HepG2 (cell line): ENCODE measurements around the gene HBA2. TPM values are rescaled to one million over a fixed set of nuclear protein-coding genes. Genes with fewer than 3 reads are reported as not detected.

ENCODE experiments used
- ATAC-seq: fragments of 200-7000 bp; cut with Tn5 transposase; 3 replicates; pipeline ENCODE4 v1.9.1; 2020; ENCODE audit warnings: mild to moderate bottlenecking, moderate library complexity
- BruUV-seq: library from RNA; stranded (reverse); fragments of 400-500 nt; replicated peaks from 2 replicates; lab custom pipeline; 2021; lab: Mats Ljungman, UMichigan
- CTCF ChIA-PET: fragments of 300-600 bp; formaldehyde crosslinking; extraction: SDS; loops from one replicate; lab custom pipeline; 2021; ENCODE audit warnings: low total read pairs, inconsistent platforms, low intra/inter-chr PET ratio; lab: Yijun Ruan, JAX
- POLR2A ChIA-PET: fragments of 350-600 bp; sonication (Branson Sonifier 250); formaldehyde crosslinking; loops from one replicate; lab custom pipeline; 2020; ENCODE audit warnings: antibody characterized with exemption, inconsistent platforms; lab: Yijun Ruan, JAX
- DNase-seq: peaks from one replicate; pipeline ENCODE4 v3.0.0-alpha.2; 2015; ENCODE audit warnings: low spot score
- FAIRE-seq: peaks from 3 replicates; lab custom pipeline; 2011; peaks lifted over from hg19 to GRCh38; lab: Jason Lieb, UNC
- H2AFZ ChIP-seq: one replicate; pipeline ENCODE4 v1.6.1; 2011; ENCODE audit warnings: low read length, inconsistent platforms
- H3K27ac ChIP-seq: fragments of 300-600 bp; 3 replicates; pipeline ENCODE4 v1.8.0; 2011; ENCODE audit warnings: mixed run types, mild to moderate bottlenecking, mixed read lengths, low read length, inconsistent platforms; ENCODE audit not compliant: insufficient read depth; ENCODE audit errors: extremely low read length
- H3K27me3 ChIP-seq, 2 experiments: fragments of 200-600 bp in 1 of 2; 2 replicates in 1 of 2; 3 replicates in 1 of 2; pipeline versions ENCODE4 v1.6.0 to v1.8.0; 2011; ENCODE audit warnings: low read length in 2 of 2, mild to moderate bottlenecking in 2 of 2, moderate library complexity in 2 of 2, inconsistent platforms in 1 of 2; ENCODE audit not compliant: insufficient read depth in 2 of 2, control insufficient read depth in 1 of 2
- H3K36me3 ChIP-seq, 2 experiments: fragments of 200-600 bp in 1 of 2; replicated peaks in 1 of 2; 2 replicates in 1 of 2; 3 replicates in 1 of 2; pipeline versions ENCODE4 v1.5.1 to v1.8.0; 2011; ENCODE audit warnings: low read length in 2 of 2, inconsistent platforms in 1 of 2; ENCODE audit not compliant: insufficient read depth in 2 of 2, control insufficient read depth in 1 of 2
- H3K4me1 ChIP-seq: 2 replicates; pipeline ENCODE4 v1.5.1; 2012; ENCODE audit warnings: low read length, inconsistent platforms; ENCODE audit not compliant: insufficient read depth
- H3K4me2 ChIP-seq: 2 replicates; pipeline ENCODE4 v1.6.0; 2011; ENCODE audit warnings: low read depth, low read length, inconsistent platforms
- H3K4me3 ChIP-seq, 3 experiments: fragments of 200-600 bp in 1 of 3; sonication (generic), shearing (Covaris generic) in 1 of 3; replicated peaks in 1 of 3; 2 replicates each; pipeline ENCODE4 v1.5.1; 2011 to 2016; ENCODE audit warnings: low read length in 3 of 3, inconsistent platforms in 2 of 3, low read depth in 2 of 3, mild to moderate bottlenecking in 2 of 3, control low read depth in 1 of 3, mixed read lengths in 1 of 3; ENCODE audit not compliant: insufficient read depth in 1 of 3
- H3K79me2 ChIP-seq: one replicate; pipeline ENCODE4 v1.6.1; 2011; ENCODE audit warnings: low read length, inconsistent platforms; ENCODE audit not compliant: insufficient read depth
- H3K9ac ChIP-seq: 2 replicates; pipeline ENCODE4 v1.6.0; 2011; ENCODE audit warnings: mild to moderate bottlenecking, low read depth, low read length, inconsistent platforms; ENCODE audit not compliant: insufficient read depth
- H3K9me3 ChIP-seq: 2 replicates; pipeline ENCODE4 v1.5.1; 2012; ENCODE audit warnings: mild to moderate bottlenecking, low read length
- H4K20me1 ChIP-seq: 2 replicates; pipeline ENCODE4 v1.6.0; 2011; ENCODE audit warnings: inconsistent platforms, mild to moderate bottlenecking, low read length, moderate library complexity; ENCODE audit not compliant: insufficient read depth
- AKAP8 ChIP-seq: sonication (generic); formaldehyde crosslinking; IDR thresholded peaks from 2 replicates; pipeline ENCODE4 v1.5.1; 2020; ENCODE audit warnings: mild to moderate bottlenecking, missing genetic modification reagents
- CHD2 ChIP-seq: IDR thresholded peaks from 2 replicates; pipeline ENCODE4 v1.6.1; 2011; ENCODE audit warnings: low read depth, low read length, improper control_type of control experiment
- IRF9 ChIP-seq: sonication (generic); formaldehyde crosslinking; IDR thresholded peaks from 2 replicates; pipeline ENCODE4 v1.8.0; 2022; ENCODE audit warnings: missing genetic modification reagents, mild to moderate bottlenecking, borderline replicate concordance
- KMT2B ChIP-seq: IDR thresholded peaks from 2 replicates; pipeline ENCODE4 v1.6.1; 2016; ENCODE audit warnings: missing genetic modification reagents, missing compliant biosample characterization
- LCORL ChIP-seq, 2 experiments: fragments of 450-650 bp in 1 of 2; sonication (generic) in 1 of 2; formaldehyde crosslinking in 1 of 2; IDR thresholded peaks; 2 replicates each; pipeline versions ENCODE4 v1.5.0 to v1.6.1; 2017 to 2020; ENCODE audit warnings: antibody characterized with exemption in 1 of 2, missing genetic modification reagents in 1 of 2
- MEIS2 ChIP-seq: sonication (generic); formaldehyde crosslinking; IDR thresholded peaks from 2 replicates; pipeline ENCODE4 v1.9.0; 2021; ENCODE audit warnings: mild to moderate bottlenecking, missing genetic modification reagents
- MXD4 ChIP-seq: IDR thresholded peaks from 2 replicates; pipeline ENCODE4 v1.6.1; 2016; ENCODE audit warnings: mild to moderate bottlenecking, missing biosample characterization, missing genetic modification reagents
- RARG ChIP-seq: sonication (generic); formaldehyde crosslinking; IDR thresholded peaks from 2 replicates; pipeline ENCODE4 v1.4.0; 2020; ENCODE audit warnings: low read depth, mild to moderate bottlenecking, missing genetic modification reagents
- RFXANK ChIP-seq: IDR thresholded peaks from 2 replicates; pipeline ENCODE4 v1.6.1; 2016
- SOX5 ChIP-seq: IDR thresholded peaks from 2 replicates; pipeline ENCODE4 v1.6.1; 2016; ENCODE audit warnings: borderline replicate concordance
- USF2 ChIP-seq, 2 experiments: sonication (generic) in 1 of 2; formaldehyde crosslinking in 1 of 2; IDR thresholded peaks; 2 replicates each; pipeline versions ENCODE4 v1.5.1 to v1.6.1; 2011 to 2020; ENCODE audit warnings: borderline replicate concordance in 1 of 2, low read depth in 1 of 2, low read length in 1 of 2, mild to moderate bottlenecking in 1 of 2, missing genetic modification reagents in 1 of 2, moderate library complexity in 1 of 2
- ZNF3 ChIP-seq: IDR thresholded peaks from 2 replicates; pipeline ENCODE4 v1.7.0; 2017; ENCODE audit warnings: inconsistent platforms
- ZNF598 ChIP-seq: sonication (generic); formaldehyde crosslinking; IDR thresholded peaks from 2 replicates; pipeline ENCODE4 v1.5.1; 2020; ENCODE audit warnings: mild to moderate bottlenecking, missing genetic modification reagents, borderline replicate concordance
- ZNF777 ChIP-seq: sonication (generic); formaldehyde crosslinking; IDR thresholded peaks from 2 replicates; pipeline ENCODE4 v1.4.0; 2020; ENCODE audit warnings: missing genetic modification reagents
- WGBS: methylation state at CpG from one replicate; pipeline ENCODE4 v1.1.6; 2017; ENCODE audit warnings: low lambda C conversion rate; 5-methylcytosine and 5-hydroxymethylcytosine counted together
- in situ Hi-C: cut with HindIII; loops from 2 replicates; pipeline ENCODE4 v1.10.0; 2017; ENCODE audit warnings: low pct_unique_long_range_greater_than_20kb; ENCODE audit not compliant: extremely low pct_ligation_motif_present
- intact Hi-C: fragments of 100-400 bp; cut with micrococcal nuclease; formaldehyde crosslinking; loops from one replicate; pipeline ENCODE4 v1.10.0; 2022; ENCODE audit not compliant: unreplicated experiment
- polyA plus RNA-seq, 8 experiments: library from polyadenylated mRNA; depleted of rRNA in 3 of 8; stranded (reverse) in 7 of 8; unstranded in 1 of 8; fragments of >200 nt; fragmentation: Illumina TruSeq in 4 of 8; extraction: Trizol in 4 of 8; gene quantifications; 2 replicates each; pipeline versions ENCODE4 v1.2.1 to v1.2.3, GENCODE V29; 2011 to 2016; ENCODE audit warnings: low read depth in 4 of 8, missing spikeins in 1 of 8, mixed read lengths in 1 of 8; ENCODE audit not compliant: insufficient read depth in 1 of 8
- total RNA-seq, 5 experiments: library from RNA; depleted of rRNA; stranded (reverse); fragments of >200 nt; fragmentation: Illumina TruSeq; extraction: Trizol; gene quantifications; 2 replicates each; pipeline ENCODE4 v1.2.3, GENCODE V29; 2016; ENCODE audit warnings: low read depth in 1 of 5
- TF ChIP-seq, protein P1 (sequence below), 2 experiments: fragments of 450-650 bp in 1 of 2; sonication (generic) in 1 of 2; formaldehyde crosslinking; IDR thresholded peaks; 2 replicates each; pipeline versions ENCODE4 v1.5.0 to v1.8.0; 2020 to 2022; ENCODE audit warnings: mild to moderate bottlenecking in 1 of 2, missing genetic modification reagents in 1 of 2

The HBA2 gene
- total and polyA plus RNA-seq, 2 of the 13 experiments (the other 11 are each of a cell fraction or from before 2014, with no cell fraction given), result not detected

GRCh38 chr16:130533-131173 lies 42.0 kb upstream of the HBA2 start (continued):
- TF ChIP-seq USF2 (IDR thresholded peaks at IDR 0.05; ENCODE audit: low read depth, low read length), result no peak
- TF ChIP-seq USF2 (CRISPR knock-in tag; IDR thresholded peaks at IDR 0.05; ENCODE audit: borderline replicate concordance), result no peak
- TF ChIP-seq KMT2B (CRISPR knock-in tag), result no peak

DNA sequence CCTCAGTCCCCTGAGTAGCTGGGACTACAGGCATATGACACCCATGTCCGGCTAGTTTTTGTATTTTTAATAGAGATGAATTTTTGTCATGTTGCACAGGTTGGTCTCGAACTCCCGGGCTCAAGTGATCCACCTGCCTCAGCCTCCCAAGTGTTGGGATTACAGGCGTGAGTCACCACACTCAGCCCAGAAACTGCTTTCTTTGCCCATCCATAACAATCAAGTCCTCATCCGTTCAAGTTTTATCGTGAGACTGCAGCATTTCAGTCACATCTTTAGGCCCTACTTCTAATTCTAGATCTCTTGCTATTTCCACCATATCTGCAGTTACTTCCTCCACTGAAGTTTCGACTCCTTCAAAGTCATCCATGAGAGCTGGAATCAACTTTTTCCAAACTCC lies 40.6 kb upstream of the HBA2 start:
- Histone ChIP-seq H2AFZ (no peak overlapping the region), H4K20me1 (no peaks in the 10 kb centered on the region), H3K4me2 (no peak overlapping the region), H3K36me3 (peaks cover 0 to 15% of the 10 kb centered on the region in 2 experiments; a peak in 2 of 5 replicates), H3K9ac (no peak overlapping the region), H3K27ac (no peak overlapping the region), H3K9me3 (no peaks in the 10 kb centered on the region), H3K4me1 (peaks cover 8% of the 10 kb centered on the region), H3K27me3 (no peaks in the 10 kb centered on the region), H3K79me2 (peaks cover 16% of the 10 kb centered on the region), H3K4me3 (no peak overlapping the region)
- in situ Hi-C loops (no loop called here), intact Hi-C loops (no loop called here)
- FAIRE-seq, result no peak
- TF ChIP-seq LCORL (IDR thresholded peaks at IDR 0.05) (no peak), LCORL (CRISPR knock-in tag; IDR thresholded peaks at IDR 0.05) (no peak), AKAP8 (no peak), ZNF777 (CRISPR knock-in tag) (no peak), RARG (CRISPR knock-in tag) (no peak), SOX5 (CRISPR knock-in tag) (no peak), ZNF3 (CRISPR knock-in tag) (no peak), MEIS2 (CRISPR knock-in tag) (no peak), CHD2 (no peak), IRF9 (CRISPR knock-in tag) (no peak), RFXANK (CRISPR knock-in tag) (no peak), ZNF598 (CRISPR knock-in tag) (no peak), MXD4 (CRISPR knock-in tag) (no peak)
- TF ChIP-seq, protein P1, sequence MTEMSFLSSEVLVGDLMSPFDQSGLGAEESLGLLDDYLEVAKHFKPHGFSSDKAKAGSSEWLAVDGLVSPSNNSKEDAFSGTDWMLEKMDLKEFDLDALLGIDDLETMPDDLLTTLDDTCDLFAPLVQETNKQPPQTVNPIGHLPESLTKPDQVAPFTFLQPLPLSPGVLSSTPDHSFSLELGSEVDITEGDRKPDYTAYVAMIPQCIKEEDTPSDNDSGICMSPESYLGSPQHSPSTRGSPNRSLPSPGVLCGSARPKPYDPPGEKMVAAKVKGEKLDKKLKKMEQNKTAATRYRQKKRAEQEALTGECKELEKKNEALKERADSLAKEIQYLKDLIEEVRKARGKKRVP (CRISPR knock-in tag; IDR thresholded peaks at IDR 0.05), result no peak
- ChIA-PET CTCF (no interaction called here), POLR2A (no interaction called here)
- 96% methylated on average over 7 of the region's 7 CpGs for WGBS
- no peak for DNase-seq
- no TSS peak for BruUV-seq
- no peak for ATAC-seq
